ENCODE results near the gene SETX. TPM values are rescaled to one million over a fixed set of nuclear protein-coding genes. Genes with fewer than 3 reads are reported as not detected.

The SETX gene
- total and polyA plus RNA-seq, 2 of the 13 experiments (the other 11 are each of a cell fraction or from before 2014, with no cell fraction given) = 13.2 to 39.0 TPM

DNA sequence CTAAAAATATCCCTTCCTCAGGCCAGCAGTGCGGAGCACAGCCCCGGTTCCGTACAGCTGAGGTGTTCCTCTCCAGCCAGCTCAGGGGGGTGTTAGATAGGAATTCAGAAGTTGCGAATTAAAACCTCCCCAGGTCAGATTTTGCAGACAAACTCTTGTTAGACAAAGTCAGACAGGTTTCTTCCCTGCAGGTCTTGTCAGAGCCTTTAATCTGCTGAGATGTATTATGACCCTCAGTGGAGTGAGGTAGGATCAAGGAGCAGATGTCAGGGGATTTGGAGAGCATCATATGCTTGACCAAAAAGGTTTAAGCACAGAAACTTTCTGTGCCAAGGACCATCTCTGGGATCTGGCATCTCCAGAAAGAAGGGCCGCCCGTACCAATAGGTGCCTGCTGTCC, 132.8 kb downstream of the SETX start:
- Histone ChIP-seq H3K4me3 (replicated peaks in 1 of 3; ENCODE audit: insufficient read depth in 1 of 3, low read depth in 2 of 3, low read length in 3 of 3) (no peak overlapping the region), H3K79me2 (ENCODE audit: insufficient read depth, low read length) (no peaks in the 10 kb centered on the region), H3K36me3 (replicated peaks in 1 of 2; ENCODE audit: control insufficient read depth in 1 of 2, insufficient read depth in 2 of 2, low read length in 2 of 2) (no peaks in the 10 kb centered on the region), H3K27ac (ENCODE audit: extremely low read length, insufficient read depth, low read length) (no peak overlapping the region), H2AFZ (ENCODE audit: low read length) (no peak overlapping the region), H3K4me2 (ENCODE audit: low read depth, low read length) (no peak overlapping the region), H3K27me3 (ENCODE audit: control insufficient read depth in 1 of 2, insufficient read depth in 2 of 2, low read length in 2 of 2) (peaks cover 9 to 61% of the 10 kb centered on the region in 2 experiments), H3K9ac (ENCODE audit: insufficient read depth, low read depth, low read length) (no peak overlapping the region), H4K20me1 (ENCODE audit: insufficient read depth, low read length) (no peaks in the 10 kb centered on the region), H3K4me1 (ENCODE audit: insufficient read depth, low read length) (no peaks in the 10 kb centered on the region), H3K9me3 (ENCODE audit: low read length) (no peaks in the 10 kb centered on the region)
- ATAC-seq = no peak
- intact Hi-C loops (cut with micrococcal nuclease; ENCODE audit: unreplicated experiment) (no loop called here), in situ Hi-C loops (cut with HindIII; ENCODE audit: extremely low pct_ligation_motif_present, low pct_unique_long_range_greater_than_20kb) (no loop called here)
- FAIRE-seq = no peak
- WGBS (ENCODE audit: low lambda C conversion rate) = 1% methylated on average over 6 of the region's 6 CpGs
- ChIA-PET CTCF (ENCODE audit: low intra/inter-chr PET ratio, low total read pairs) (no interaction called here), POLR2A (no interaction called here)
- no peak for DNase-seq (ENCODE audit: low spot score)
- no TSS peak for BruUV-seq (replicated peaks)
- no peak for TF ChIP-seq STAG1 (CRISPR knock-in tag; IDR thresholded peaks at IDR 0.05)
- TF ChIP-seq, protein P1, sequence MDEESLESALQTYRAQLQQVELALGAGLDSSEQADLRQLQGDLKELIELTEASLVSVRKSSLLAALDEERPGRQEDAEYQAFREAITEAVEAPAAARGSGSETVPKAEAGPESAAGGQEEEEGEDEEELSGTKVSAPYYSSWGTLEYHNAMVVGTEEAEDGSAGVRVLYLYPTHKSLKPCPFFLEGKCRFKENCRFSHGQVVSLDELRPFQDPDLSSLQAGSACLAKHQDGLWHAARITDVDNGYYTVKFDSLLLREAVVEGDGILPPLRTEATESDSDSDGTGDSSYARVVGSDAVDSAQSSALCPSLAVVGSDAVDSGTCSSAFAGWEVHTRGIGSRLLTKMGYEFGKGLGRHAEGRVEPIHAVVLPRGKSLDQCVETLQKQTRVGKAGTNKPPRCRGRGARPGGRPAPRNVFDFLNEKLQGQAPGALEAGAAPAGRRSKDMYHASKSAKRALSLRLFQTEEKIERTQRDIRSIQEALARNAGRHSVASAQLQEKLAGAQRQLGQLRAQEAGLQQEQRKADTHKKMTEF (CRISPR knock-in tag; IDR thresholded peaks at IDR 0.05) = no peak
- TF ChIP-seq ZNF331 (CRISPR knock-in tag; IDR thresholded peaks at IDR 0.05) = no peak
- TF ChIP-seq ZNF616 (CRISPR knock-in tag; IDR thresholded peaks at IDR 0.05; ENCODE audit: low read depth) = no peak
- TF ChIP-seq, protein P2, sequence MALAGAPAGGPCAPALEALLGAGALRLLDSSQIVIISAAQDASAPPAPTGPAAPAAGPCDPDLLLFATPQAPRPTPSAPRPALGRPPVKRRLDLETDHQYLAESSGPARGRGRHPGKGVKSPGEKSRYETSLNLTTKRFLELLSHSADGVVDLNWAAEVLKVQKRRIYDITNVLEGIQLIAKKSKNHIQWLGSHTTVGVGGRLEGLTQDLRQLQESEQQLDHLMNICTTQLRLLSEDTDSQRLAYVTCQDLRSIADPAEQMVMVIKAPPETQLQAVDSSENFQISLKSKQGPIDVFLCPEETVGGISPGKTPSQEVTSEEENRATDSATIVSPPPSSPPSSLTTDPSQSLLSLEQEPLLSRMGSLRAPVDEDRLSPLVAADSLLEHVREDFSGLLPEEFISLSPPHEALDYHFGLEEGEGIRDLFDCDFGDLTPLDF (CRISPR knock-in tag; IDR thresholded peaks at IDR 0.05) = no peak
- no peak for TF ChIP-seq NFKB2 (CRISPR knock-in tag; IDR thresholded peaks at IDR 0.05; ENCODE audit: borderline replicate concordance)
- TF ChIP-seq CC2D1A (CRISPR knock-in tag; IDR thresholded peaks at IDR 0.05) = no peak

DNA sequence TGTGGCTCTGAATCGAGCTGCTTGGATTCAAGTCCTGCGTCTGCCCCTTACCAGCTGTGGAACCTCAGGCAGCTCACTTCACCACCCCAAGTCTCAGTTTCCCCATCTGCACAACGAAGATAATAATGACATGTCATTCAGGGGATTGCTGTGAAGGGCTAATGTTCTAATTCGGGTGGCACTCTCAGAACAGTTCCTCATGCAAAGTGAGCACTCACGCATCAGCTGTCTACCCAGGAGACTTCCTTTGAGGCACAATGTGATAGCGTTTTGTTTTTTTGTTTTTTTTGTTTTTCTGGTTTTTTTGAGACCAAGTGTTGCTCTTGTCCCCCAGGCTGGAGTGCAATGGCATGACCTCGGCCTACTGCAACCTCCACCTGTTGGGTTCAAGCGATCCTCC, 136.6 kb downstream of the SETX start:
- intact Hi-C loops (cut with micrococcal nuclease; ENCODE audit: unreplicated experiment) = no loop called here
- ATAC-seq (no peak), DNase-seq (ENCODE audit: low spot score) (no peak), FAIRE-seq (no peak)
- BruUV-seq (replicated peaks) = no TSS peak
- no peak for TF ChIP-seq ZNF792 (CRISPR knock-in tag; IDR thresholded peaks at IDR 0.05)
- TF ChIP-seq, protein P1 (CRISPR knock-in tag; IDR thresholded peaks at IDR 0.05) = no peak
- no peak for TF ChIP-seq ZNF12 (CRISPR knock-in tag; IDR thresholded peaks at IDR 0.05)
- TF ChIP-seq NR1H2 (CRISPR knock-in tag; IDR thresholded peaks at IDR 0.05; ENCODE audit: borderline replicate concordance, low read depth) = no peak
- Histone ChIP-seq H3K4me2 (ENCODE audit: low read depth, low read length) (no peak overlapping the region), H3K27ac (ENCODE audit: extremely low read length, insufficient read depth, low read length) (no peak overlapping the region), H2AFZ (ENCODE audit: low read length) (no peak overlapping the region), H4K20me1 (ENCODE audit: insufficient read depth, low read length) (no peaks in the 10 kb centered on the region), H3K36me3 (replicated peaks in 1 of 2; ENCODE audit: control insufficient read depth in 1 of 2, insufficient read depth in 2 of 2, low read length in 2 of 2) (no peaks in the 10 kb centered on the region), H3K4me1 (ENCODE audit: insufficient read depth, low read length) (no peaks in the 10 kb centered on the region), H3K79me2 (ENCODE audit: insufficient read depth, low read length) (no peaks in the 10 kb centered on the region), H3K4me3 (replicated peaks in 1 of 3; ENCODE audit: insufficient read depth in 1 of 3, low read depth in 2 of 3, low read length in 3 of 3) (no peak overlapping the region), H3K9me3 (ENCODE audit: low read length) (no peaks in the 10 kb centered on the region), H3K9ac (ENCODE audit: insufficient read depth, low read depth, low read length) (no peak overlapping the region), H3K27me3 (ENCODE audit: control insufficient read depth in 1 of 2, insufficient read depth in 2 of 2, low read length in 2 of 2) (peaks cover 10 to 63% of the 10 kb centered on the region in 2 experiments)
- WGBS (ENCODE audit: low lambda C conversion rate) = 20% methylated on average over 8 of the region's 8 CpGs
- in situ Hi-C loops (cut with HindIII; ENCODE audit: extremely low pct_ligation_motif_present, low pct_unique_long_range_greater_than_20kb) = no loop called here
- ChIA-PET CTCF (ENCODE audit: low intra/inter-chr PET ratio, low total read pairs) (no interaction called here), POLR2A (no interaction called here)
